HG02852 (cell line): ENCODE results near the gene ST8SIA6.
"Not testable (repeated sequence)": the region's sequence is repeated elsewhere in the genome, so short reads cannot be mapped to it uniquely, and the experiment has no call there.

Experiments used
- ATAC-seq: cut with Tn5 transposase; IDR thresholded peaks from one replicate; pipeline ENCODE4 v1.9.1; 2021; ENCODE audit warnings: mild to moderate bottlenecking, moderate library complexity; ENCODE audit not compliant: unreplicated experiment

ST8SIA6 gene

GRCh38 chr10:17349717-17350116, 104.7 kb downstream of the ST8SIA6 start:
- ATAC-seq = no peak

GRCh38 chr10:17348501-17349349, 105.7 kb downstream of the ST8SIA6 start:
- ATAC-seq = no peak

GRCh38 chr10:17348011-17348500, 106.3 kb downstream of the ST8SIA6 start:
- ATAC-seq = no peak

- no peak for ATAC-seq
Observed at GRCh38 chr10:17344206-17344605, 110.2 kb downstream of the ST8SIA6 start.

- ATAC-seq = no peak
Observed at GRCh38 chr10:17343118-17343517, 111.3 kb downstream of the ST8SIA6 start.

- no peak for ATAC-seq
Observed at GRCh38 chr10:17340144-17340829, 114.1 kb downstream of the ST8SIA6 start.

- ATAC-seq = no peak
Observed at GRCh38 chr10:17335065-17335464, 119.3 kb downstream of the ST8SIA6 start.

- ATAC-seq = no peak
Observed at GRCh38 chr10:17330501-17330900, 123.9 kb downstream of the ST8SIA6 start.

- ATAC-seq = no peak
Observed at GRCh38 chr10:17326377-17326776, 128.0 kb downstream of the ST8SIA6 start.

GRCh38 chr10:17321957-17322356, 132.4 kb downstream of the ST8SIA6 start:
- ATAC-seq = not testable (repeated sequence)

- peak; percentile 87 for ATAC-seq
Observed at GRCh38 chr10:17316488-17317170, 137.8 kb downstream of the ST8SIA6 start.

- ATAC-seq = no peak
Observed at GRCh38 chr10:17309435-17309834, 145.0 kb downstream of the ST8SIA6 start.

- ATAC-seq = no peak
Observed at GRCh38 chr10:17307123-17307522, 147.3 kb downstream of the ST8SIA6 start.

- no peak for ATAC-seq
Observed at GRCh38 chr10:17292375-17292774, 162.0 kb downstream of the ST8SIA6 start.

GRCh38 chr10:17290226-17290625, 164.2 kb downstream of the ST8SIA6 start:
- ATAC-seq = no peak

- no peak for ATAC-seq
Observed at GRCh38 chr10:17289763-17290162, 164.6 kb downstream of the ST8SIA6 start.

GRCh38 chr10:17286562-17287550, 167.5 kb downstream of the ST8SIA6 start:
- no peak for ATAC-seq

- ATAC-seq = no peak
Observed at GRCh38 chr10:17282311-17282710, 172.1 kb downstream of the ST8SIA6 start.

GRCh38 chr10:17278607-17279240, 175.7 kb downstream of the ST8SIA6 start:
- no peak for ATAC-seq
